ENCODE results near the gene AGA.

DNA sequence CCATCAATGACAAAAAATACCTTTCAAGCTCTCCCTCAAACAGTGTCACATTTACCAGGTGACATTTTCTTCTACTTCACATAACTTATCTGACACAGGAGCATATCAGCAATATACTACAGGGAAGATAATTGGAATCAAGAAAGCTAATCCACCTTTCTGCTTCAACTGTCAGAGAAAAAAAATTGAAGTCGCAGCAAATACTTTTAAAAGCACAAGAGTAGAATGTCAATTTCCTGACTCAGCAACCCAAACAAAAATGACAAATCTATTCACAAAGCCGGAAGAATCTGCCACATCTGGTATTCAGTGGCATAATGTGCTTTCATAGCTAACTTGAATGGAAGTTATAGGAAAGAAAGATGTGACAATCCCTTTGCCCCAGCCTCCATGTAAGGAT, 36.7 kb downstream of the AGA start:
- TF ChIP-seq, protein P1, sequence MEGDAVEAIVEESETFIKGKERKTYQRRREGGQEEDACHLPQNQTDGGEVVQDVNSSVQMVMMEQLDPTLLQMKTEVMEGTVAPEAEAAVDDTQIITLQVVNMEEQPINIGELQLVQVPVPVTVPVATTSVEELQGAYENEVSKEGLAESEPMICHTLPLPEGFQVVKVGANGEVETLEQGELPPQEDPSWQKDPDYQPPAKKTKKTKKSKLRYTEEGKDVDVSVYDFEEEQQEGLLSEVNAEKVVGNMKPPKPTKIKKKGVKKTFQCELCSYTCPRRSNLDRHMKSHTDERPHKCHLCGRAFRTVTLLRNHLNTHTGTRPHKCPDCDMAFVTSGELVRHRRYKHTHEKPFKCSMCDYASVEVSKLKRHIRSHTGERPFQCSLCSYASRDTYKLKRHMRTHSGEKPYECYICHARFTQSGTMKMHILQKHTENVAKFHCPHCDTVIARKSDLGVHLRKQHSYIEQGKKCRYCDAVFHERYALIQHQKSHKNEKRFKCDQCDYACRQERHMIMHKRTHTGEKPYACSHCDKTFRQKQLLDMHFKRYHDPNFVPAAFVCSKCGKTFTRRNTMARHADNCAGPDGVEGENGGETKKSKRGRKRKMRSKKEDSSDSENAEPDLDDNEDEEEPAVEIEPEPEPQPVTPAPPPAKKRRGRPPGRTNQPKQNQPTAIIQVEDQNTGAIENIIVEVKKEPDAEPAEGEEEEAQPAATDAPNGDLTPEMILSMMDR (IDR thresholded peaks at IDR 0.05; ENCODE audit: low read depth, low read length), result no peak
- no peak for TF ChIP-seq EZH2phosphoT487 (IDR thresholded peaks at IDR 0.05; ENCODE audit: low read depth)

All from OCI-LY3 (cell line).